Measurements from ENCODE around the gene DISC1.

DNA sequence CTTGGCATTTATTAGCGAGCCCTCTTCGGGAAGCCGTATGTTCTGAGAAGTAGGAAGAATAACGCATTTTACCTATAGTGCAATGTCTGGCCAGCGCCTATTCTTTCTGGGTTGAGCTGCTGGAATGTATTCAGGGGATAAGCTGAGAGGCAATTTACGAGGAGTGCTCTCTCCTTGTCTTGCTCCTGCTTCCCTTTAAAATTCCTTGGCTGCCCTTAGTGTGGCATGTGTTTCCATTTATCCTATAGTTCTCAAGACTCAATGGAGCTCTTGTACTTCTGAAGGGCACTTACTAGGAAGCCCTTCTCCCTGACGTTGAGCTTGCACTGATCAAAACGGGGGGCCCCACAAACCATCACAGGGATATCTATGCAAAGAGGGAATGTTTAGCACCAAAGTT lies 364.6 kb downstream of the DISC1 start:
- TF ChIP-seq POLR2A (IDR thresholded peaks at IDR 0.05), result no peak
- TF ChIP-seq, protein P1, sequence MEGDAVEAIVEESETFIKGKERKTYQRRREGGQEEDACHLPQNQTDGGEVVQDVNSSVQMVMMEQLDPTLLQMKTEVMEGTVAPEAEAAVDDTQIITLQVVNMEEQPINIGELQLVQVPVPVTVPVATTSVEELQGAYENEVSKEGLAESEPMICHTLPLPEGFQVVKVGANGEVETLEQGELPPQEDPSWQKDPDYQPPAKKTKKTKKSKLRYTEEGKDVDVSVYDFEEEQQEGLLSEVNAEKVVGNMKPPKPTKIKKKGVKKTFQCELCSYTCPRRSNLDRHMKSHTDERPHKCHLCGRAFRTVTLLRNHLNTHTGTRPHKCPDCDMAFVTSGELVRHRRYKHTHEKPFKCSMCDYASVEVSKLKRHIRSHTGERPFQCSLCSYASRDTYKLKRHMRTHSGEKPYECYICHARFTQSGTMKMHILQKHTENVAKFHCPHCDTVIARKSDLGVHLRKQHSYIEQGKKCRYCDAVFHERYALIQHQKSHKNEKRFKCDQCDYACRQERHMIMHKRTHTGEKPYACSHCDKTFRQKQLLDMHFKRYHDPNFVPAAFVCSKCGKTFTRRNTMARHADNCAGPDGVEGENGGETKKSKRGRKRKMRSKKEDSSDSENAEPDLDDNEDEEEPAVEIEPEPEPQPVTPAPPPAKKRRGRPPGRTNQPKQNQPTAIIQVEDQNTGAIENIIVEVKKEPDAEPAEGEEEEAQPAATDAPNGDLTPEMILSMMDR (IDR thresholded peaks at IDR 0.05), result no peak
